Stimulated activated CD4-positive, alpha-beta T cell treated with anti-CD3 and anti-CD28 coated beads, Interleukin-2, amount 100 ng/mL, for 4 hours (primary cell): ENCODE data around the gene SARS1.

Source experiments
- DNase-seq: peaks from one replicate; pipeline ENCODE4 v3.0.0-alpha.2; 2020; ENCODE audit warnings: low read depth

Gene SARS1

GRCh38 chr1:109262231-109263055 lies 48.7 kb downstream of the SARS1 start:
- no peak for DNase-seq

- DNase-seq = no peak
These were observed 49.5 kb downstream of the SARS1 start for GRCh38 chr1:109263234-109263596.

GRCh38 chr1:109263597-109264378 lies 50.1 kb downstream of the SARS1 start:
- peak; percentile 60 for DNase-seq

GRCh38 chr1:109264379-109264755 lies 50.6 kb downstream of the SARS1 start:
- DNase-seq = no peak

- DNase-seq = no peak
These were observed 51.3 kb downstream of the SARS1 start for GRCh38 chr1:109265016-109265415.

- DNase-seq = no peak
These were observed 52.1 kb downstream of the SARS1 start for GRCh38 chr1:109265741-109266330.

GRCh38 chr1:109266965-109267364 lies 53.2 kb downstream of the SARS1 start:
- DNase-seq = no peak

- DNase-seq = no peak
These were observed 54.1 kb downstream of the SARS1 start for GRCh38 chr1:109267743-109268300.

- DNase-seq = no peak
These were observed 54.9 kb downstream of the SARS1 start for GRCh38 chr1:109268431-109269211.

- DNase-seq = no peak
These were observed 55.7 kb downstream of the SARS1 start for GRCh38 chr1:109269212-109269980.

- DNase-seq = no peak
These were observed 56.4 kb downstream of the SARS1 start for GRCh38 chr1:109269981-109270622.

- DNase-seq = no peak
These were observed 57.1 kb downstream of the SARS1 start for GRCh38 chr1:109270623-109271317.

- DNase-seq = no peak
These were observed 57.7 kb downstream of the SARS1 start for GRCh38 chr1:109271458-109271857.

- DNase-seq = no peak
These were observed 58.5 kb downstream of the SARS1 start for GRCh38 chr1:109272021-109272799.

GRCh38 chr1:109272831-109273547 lies 59.3 kb downstream of the SARS1 start:
- no peak for DNase-seq

GRCh38 chr1:109273570-109274288 lies 60.0 kb downstream of the SARS1 start:
- no peak for DNase-seq

GRCh38 chr1:109274533-109275476 lies 61.1 kb downstream of the SARS1 start:
- DNase-seq = no peak
